Transverse colon (tissue), 4 donors: ENCODE data around the gene HSF2BP.

Source experiments
- CTCF ChIP-seq, 5 experiments: fragments of 200-600 bp in 3 of 5; fragments of 450-650 bp in 2 of 5; sonication (generic) in 3 of 5; IDR thresholded peaks; 1 replicate in 2 of 5; 2 replicates in 3 of 5; pipeline ENCODE4 v1.5.1; 2016 to 2017; ENCODE audit warnings: antibody characterized with exemption in 5 of 5, inconsistent platforms in 3 of 5, mild to moderate bottlenecking in 2 of 5, moderate library complexity in 1 of 5
- POLR2A ChIP-seq: fragments of 450-650 bp; IDR thresholded peaks from one replicate; pipeline ENCODE4 v1.6.1; 2016; ENCODE audit warnings: antibody characterized with exemption, mild to moderate bottlenecking, moderate library complexity
- POLR2AphosphoS5 ChIP-seq, 3 donors: sonication (generic); formaldehyde crosslinking; IDR thresholded peaks; one replicate each; pipeline ENCODE4 v1.6.1; 2016; ENCODE audit warnings: antibody characterized with exemption in 3 of 3

GRCh38 chr21:43644071-43644470 is 15.2 kb downstream of the HSF2BP start:
- TF ChIP-seq POLR2AphosphoS5 (IDR thresholded peaks at IDR 0.05) (no peak), CTCF (IDR thresholded peaks at IDR 0.05) (no peak), POLR2A (no peak)
